PFSK-1 (cell line): ENCODE measurements around the gene GHRHR.

Experiments used
- FOXP2 ChIP-seq: optimal IDR thresholded peaks from 2 replicates; pipeline ENCODE3; 2011; ENCODE audit warnings: borderline replicate concordance, control low read depth, inconsistent platforms; ENCODE audit not compliant: insufficient read depth; ENCODE audit errors: extremely low read length, extremely low read depth
- POLR2AphosphoS5 ChIP-seq: IDR thresholded peaks from 2 replicates; pipeline ENCODE4 v1.6.1; 2012; ENCODE audit warnings: low read depth, mild to moderate bottlenecking, control low read depth, low read length, moderate library complexity
- SIN3A ChIP-seq: IDR thresholded peaks from 2 replicates; pipeline ENCODE4 v1.6.1; 2012; ENCODE audit warnings: mild to moderate bottlenecking, low read length, moderate library complexity, borderline replicate concordance; ENCODE audit not compliant: insufficient read depth
- TAF1 ChIP-seq: IDR thresholded peaks from 2 replicates; pipeline ENCODE4 v1.6.1; 2012; ENCODE audit warnings: low read length, control low read depth, borderline replicate concordance; ENCODE audit not compliant: insufficient read depth
- TF ChIP-seq, protein P1 (sequence below), 2 experiments: IDR thresholded peaks; 2 replicates each; pipeline versions ENCODE4 v1.6.1 to v1.8.0; 2011 to 2012; ENCODE audit warnings: low read depth in 2 of 2, low read length in 2 of 2, control low read depth in 1 of 2, inconsistent platforms in 1 of 2, mild to moderate bottlenecking in 1 of 2, moderate library complexity in 1 of 2; ENCODE audit not compliant: insufficient read depth in 1 of 2

The GHRHR gene

DNA sequence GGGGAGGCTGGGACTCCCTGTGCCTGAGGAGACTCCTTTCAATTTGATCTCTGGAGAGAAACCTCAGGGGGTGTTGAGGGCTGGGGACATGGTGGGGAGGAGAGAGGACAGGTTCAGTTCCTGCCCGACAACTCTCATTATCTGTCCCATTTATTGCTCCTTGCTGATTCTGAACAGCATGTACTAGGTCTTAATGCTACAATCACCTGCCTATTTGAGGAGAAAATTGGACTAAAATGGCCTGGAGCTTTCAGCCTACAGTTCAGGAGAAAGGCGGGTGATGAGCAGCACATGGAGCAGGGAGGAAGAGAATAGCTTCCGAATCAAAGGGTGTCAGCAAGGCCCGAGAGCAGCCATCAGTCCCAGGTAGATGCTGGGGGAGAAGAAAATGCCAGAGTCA is 58.4 kb downstream of the GHRHR start:
- TF ChIP-seq SIN3A, result no peak
- TF ChIP-seq TAF1, result no peak
- TF ChIP-seq, protein P1, sequence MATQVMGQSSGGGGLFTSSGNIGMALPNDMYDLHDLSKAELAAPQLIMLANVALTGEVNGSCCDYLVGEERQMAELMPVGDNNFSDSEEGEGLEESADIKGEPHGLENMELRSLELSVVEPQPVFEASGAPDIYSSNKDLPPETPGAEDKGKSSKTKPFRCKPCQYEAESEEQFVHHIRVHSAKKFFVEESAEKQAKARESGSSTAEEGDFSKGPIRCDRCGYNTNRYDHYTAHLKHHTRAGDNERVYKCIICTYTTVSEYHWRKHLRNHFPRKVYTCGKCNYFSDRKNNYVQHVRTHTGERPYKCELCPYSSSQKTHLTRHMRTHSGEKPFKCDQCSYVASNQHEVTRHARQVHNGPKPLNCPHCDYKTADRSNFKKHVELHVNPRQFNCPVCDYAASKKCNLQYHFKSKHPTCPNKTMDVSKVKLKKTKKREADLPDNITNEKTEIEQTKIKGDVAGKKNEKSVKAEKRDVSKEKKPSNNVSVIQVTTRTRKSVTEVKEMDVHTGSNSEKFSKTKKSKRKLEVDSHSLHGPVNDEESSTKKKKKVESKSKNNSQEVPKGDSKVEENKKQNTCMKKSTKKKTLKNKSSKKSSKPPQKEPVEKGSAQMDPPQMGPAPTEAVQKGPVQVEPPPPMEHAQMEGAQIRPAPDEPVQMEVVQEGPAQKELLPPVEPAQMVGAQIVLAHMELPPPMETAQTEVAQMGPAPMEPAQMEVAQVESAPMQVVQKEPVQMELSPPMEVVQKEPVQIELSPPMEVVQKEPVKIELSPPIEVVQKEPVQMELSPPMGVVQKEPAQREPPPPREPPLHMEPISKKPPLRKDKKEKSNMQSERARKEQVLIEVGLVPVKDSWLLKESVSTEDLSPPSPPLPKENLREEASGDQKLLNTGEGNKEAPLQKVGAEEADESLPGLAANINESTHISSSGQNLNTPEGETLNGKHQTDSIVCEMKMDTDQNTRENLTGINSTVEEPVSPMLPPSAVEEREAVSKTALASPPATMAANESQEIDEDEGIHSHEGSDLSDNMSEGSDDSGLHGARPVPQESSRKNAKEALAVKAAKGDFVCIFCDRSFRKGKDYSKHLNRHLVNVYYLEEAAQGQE (IDR thresholded peaks at IDR 0.05; ENCODE audit: insufficient read depth in 1 of 2, low read depth in 2 of 2, low read length in 2 of 2), result no peak
- TF ChIP-seq FOXP2, result no peak
- TF ChIP-seq POLR2AphosphoS5, result no peak

DNA sequence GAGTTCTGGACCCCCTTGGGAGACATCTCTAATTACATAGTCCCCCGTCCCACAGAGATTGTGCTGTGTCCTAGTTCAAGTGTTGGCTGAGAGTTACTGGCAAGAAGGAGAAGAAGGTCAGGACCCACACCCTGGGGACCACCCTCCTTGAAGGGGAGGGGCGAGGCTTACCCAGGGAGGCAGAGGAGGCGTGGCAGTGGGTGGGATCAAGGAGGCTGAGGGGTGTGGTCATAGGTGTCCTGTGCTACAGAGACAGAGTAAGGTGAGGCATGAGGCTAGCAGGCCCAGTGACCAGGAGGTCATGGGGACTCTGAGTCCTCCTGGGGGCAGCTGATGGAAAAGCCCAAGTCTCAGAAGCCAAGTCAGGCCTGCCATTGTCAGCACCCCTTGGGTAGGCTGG is 59.0 kb downstream of the GHRHR start:
- TF ChIP-seq FOXP2, result no peak
- TF ChIP-seq, protein P1 (IDR thresholded peaks at IDR 0.05; ENCODE audit: insufficient read depth in 1 of 2, low read depth in 2 of 2, low read length in 2 of 2), result no peak
- TF ChIP-seq SIN3A, result no peak
- no peak for TF ChIP-seq TAF1
- no peak for TF ChIP-seq POLR2AphosphoS5

DNA sequence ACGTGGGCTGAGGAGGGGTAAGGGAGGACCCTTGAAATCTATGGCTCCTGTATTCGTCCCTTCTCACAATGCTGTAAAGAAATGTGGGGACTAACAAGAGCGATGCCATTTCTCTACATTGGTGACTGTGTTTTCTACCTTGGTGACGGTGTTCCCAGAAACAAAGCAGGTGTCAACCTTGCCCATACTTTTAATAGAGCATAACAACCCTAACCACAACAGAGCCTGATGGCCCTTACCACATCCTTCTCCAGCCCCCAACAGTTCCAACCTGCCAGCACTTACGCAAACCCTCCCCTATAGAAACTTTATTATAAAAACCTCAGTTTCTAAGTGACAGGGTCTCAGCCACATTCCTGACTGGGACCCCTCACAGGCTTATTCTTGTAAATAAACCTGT is 60.1 kb downstream of the GHRHR start:
- TF ChIP-seq SIN3A, result no peak
- TF ChIP-seq, protein P1 (IDR thresholded peaks at IDR 0.05; ENCODE audit: insufficient read depth in 1 of 2, low read depth in 2 of 2, low read length in 2 of 2), result no peak

DNA sequence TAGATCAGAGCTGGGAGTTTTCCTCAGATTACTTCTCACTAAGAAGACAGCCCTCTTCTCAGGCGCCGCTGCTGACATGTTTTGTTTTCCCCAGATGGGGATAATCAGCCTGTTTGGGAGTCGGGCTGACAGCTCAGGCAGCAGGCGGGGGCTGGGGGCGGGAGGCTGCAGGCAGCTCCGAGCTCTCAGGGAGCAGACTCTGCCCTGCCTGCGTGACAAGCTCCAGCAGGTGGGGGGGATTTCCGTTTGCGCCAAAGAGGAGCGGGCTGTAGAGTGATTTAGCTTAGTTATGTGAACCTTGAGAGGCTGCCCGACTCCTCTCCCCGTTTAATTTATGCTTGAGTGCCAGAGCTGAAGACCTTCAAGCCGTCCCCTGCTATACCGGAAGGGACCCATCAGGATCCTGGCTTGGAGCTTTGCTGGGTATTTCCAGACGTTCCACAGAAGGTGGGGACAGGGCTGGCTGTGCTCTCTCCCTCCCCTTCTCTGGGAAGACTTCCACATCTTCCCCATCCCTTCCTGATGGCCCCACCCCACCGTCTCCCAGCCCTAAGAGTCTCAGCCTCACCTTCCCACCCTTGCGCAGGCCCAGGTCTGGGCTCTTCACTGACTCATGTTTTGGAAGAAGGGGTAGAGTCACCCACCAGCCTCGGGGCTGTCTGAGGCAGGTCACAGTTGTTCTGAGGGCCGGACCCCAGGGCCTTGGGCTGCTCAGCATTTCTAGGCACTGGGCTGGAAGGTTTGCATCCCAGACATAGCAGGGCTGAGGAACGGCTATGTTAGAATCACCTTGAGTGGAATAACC is 63.6 kb downstream of the GHRHR start:
- TF ChIP-seq, protein P1 (IDR thresholded peaks at IDR 0.05; ENCODE audit: insufficient read depth in 1 of 2, low read depth in 2 of 2, low read length in 2 of 2), result no peak
- TF ChIP-seq FOXP2, result no peak
- no peak for TF ChIP-seq TAF1
- no peak for TF ChIP-seq POLR2AphosphoS5
- TF ChIP-seq SIN3A, result no peak

DNA sequence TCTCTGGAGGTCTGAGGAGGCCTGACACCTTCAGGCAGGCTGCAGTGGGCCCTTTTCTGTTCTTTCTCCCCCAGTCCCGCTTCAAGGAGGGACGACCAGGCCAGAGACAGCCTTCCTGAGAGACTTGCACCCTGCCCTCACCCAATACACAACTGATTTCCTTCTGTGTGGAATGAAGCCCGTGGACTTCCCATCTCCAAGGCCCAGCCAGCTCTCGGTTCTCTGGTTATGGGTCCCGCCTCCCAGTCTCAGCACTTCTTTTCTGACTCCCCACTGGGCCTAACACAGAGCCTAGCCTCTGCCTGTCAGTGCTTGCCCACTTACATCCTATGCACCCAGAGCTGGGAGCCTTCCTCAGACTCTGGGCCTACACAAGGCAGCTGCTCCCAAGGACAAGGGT is 64.3 kb downstream of the GHRHR start:
- TF ChIP-seq, protein P1 (IDR thresholded peaks at IDR 0.05; ENCODE audit: insufficient read depth in 1 of 2, low read depth in 2 of 2, low read length in 2 of 2), result no peak
- TF ChIP-seq POLR2AphosphoS5, result no peak
